DMS53 treated with DMSO at 0.1 percent for 48 hours (cell line): Measurements from ENCODE around the gene NKX6-1.

Source experiments
- DNase-seq: peaks from one replicate; lab custom pipeline; 2025; ENCODE audit not compliant: unreplicated experiment; lab: John Stamatoyannopoulos, UW

The NKX6-1 gene

DNA sequence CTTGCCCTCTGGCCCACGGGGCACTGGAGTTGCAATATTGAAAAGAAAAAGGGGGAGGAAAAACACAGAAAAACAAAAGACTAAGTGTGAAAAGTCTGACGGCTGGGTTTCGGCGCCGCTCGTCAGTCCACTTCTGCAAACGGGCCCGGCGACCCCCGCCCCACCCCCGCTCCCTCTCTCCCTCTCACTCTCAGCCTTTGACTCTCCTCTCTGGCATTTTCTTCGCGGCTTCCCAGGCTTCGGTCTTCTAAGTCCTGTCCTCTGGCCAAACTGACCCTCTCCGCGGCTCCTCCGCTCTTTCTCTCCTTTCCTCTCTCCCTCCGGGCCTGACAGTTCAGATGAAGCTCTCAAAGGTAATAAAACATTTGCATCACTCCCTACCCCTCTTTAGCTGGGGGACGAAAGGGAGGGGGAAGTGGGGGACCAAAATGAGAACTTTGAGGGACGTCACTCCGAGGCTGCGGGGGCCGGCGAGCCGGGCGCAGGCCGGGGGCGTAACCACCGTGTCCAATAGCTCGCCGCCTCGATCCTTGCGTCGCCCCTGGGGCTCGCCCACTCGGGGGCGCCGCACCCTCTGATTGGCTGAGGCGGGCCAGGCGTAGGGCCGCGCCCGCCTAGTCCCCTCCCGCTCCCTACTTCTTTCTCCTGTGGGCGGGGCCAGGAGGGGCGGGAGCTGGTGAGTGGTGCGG is at the start of gene NKX6-1:
TSS of gene NKX6-1 (minus strand) at position 358 of the 689 bp plus-strand sequence. CDS start 1,064 bp downstream, outside the sequence.
- DNase-seq, result peak; percentile 59

GRCh38 chr4:84547211-84547610 is 48.1 kb upstream of the NKX6-1 start:
- no peak for DNase-seq

- no peak for DNase-seq
Measured at GRCh38 chr4:84545093-84545492, 46.0 kb upstream of the NKX6-1 start.

DNA sequence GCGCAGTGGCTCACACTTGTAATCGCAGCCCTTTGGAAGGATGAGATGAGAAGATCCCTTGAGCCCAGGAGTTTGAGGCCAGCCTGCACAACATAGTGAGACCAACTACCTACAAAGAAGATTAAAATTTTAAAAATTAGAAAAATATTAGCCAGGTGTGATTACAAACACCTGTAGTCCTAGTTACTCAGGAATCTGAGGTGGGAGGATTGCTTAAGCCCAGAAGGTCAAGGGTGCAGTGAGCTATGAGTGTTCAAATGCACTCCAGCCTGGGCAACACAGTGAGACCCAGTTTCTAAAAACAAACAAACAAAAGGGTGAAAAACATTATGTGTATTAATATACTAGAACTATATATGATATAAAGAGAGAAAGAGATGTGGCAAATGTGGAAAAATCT is 36.8 kb upstream of the NKX6-1 start:
- DNase-seq, result no peak

GRCh38 chr4:84531689-84532088 is 32.6 kb upstream of the NKX6-1 start:
- no peak for DNase-seq

DNA sequence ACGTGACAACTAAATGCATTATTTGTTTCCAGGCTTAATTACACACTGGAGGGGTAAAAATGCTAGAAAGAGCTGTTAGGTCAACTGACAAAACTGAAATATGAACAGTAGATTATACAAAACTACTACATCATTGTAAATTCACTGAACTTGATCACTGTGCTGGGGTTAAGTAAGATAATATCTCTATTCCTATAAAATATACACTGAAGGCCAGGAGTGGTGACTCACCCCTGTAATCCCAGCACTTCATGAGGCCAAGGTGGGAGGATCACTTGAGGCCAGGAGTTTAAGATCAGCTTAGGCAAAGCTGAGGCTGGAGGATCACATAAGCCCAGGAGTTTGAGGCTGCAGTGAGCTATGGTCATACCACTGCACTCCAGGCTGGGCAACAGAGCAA is 31.8 kb upstream of the NKX6-1 start:
- no peak for DNase-seq

DNA sequence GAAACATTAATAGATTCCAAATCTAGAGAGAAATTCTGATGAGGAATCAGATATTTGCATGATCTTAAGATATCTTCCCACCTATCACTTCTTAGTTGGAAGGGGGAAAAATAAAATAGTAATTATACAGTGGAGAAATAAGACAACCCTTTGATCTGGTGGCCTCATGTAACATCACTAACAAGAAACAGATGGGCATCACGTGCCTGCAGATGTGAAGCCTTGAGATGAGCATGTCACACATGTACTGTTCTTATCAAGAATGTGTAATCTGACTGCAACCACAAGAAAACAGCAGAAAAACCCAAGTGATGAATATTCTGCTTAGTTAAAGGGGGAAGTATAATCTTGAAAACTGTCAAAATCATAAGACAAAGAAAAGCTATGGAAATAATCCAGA is 31.4 kb upstream of the NKX6-1 start:
- DNase-seq, result no peak

- peak; percentile 43 for DNase-seq
Measured at GRCh38 chr4:84529169-84529751, 30.2 kb upstream of the NKX6-1 start.

GRCh38 chr4:84527391-84527790 is 28.3 kb upstream of the NKX6-1 start:
- no peak for DNase-seq

DNA sequence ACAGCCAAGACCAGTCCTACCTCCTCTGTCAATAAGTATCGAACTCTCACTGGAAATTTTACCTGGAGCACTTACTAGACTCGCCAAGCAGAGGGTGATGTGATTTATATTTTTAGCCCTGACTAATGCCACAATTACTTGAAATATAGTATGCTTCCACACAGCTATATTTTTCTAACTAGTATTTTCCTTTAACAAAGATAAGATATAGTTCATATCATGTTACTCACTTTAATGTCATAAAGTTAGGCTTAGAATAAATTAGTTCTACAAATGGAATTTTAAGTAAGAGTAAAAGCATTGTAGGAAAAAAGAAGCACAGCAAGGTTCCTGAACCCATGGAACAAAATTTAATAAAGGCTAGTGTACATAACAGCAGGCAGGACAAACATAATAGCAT is 16.0 kb upstream of the NKX6-1 start:
- no peak for DNase-seq

DNA sequence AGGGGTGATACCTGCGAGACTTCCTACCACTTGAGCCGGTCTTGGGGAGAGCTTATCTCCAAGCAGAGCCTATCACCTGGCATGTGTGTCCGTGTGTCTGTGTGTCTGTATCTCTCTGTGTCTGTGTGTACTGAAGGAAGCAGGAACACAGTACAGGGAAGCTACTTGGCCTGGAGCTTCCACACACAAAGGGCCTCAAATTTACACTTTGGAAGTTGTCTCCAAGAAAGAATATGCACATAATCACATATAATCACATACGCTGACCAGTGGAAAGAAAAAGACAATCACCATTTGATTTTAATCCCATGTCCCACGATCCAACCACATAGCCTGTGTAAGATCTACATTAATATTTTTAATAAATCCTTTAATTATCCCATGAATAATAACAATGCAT is 13.2 kb upstream of the NKX6-1 start:
- DNase-seq, result no peak

DNA sequence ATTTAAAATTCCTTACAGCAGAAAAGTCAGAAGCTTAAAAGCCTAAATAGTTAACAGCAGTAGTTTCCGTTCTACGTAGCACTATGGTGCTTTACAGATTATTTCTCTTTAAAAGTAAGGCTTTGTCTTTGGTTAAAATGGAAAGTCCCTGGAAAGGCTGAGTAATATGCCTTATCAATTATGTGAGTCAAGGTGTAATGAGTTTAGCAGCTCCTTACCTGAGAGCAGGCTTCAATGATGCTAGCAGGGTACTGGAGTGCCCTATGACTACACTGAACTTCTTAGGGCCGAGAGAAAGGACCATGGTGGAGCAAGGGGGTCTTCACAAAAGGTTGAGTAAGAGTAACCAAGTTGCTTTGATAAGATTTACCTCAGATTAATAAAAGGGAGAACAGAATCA is 12.6 kb upstream of the NKX6-1 start:
- no peak for DNase-seq

DNA sequence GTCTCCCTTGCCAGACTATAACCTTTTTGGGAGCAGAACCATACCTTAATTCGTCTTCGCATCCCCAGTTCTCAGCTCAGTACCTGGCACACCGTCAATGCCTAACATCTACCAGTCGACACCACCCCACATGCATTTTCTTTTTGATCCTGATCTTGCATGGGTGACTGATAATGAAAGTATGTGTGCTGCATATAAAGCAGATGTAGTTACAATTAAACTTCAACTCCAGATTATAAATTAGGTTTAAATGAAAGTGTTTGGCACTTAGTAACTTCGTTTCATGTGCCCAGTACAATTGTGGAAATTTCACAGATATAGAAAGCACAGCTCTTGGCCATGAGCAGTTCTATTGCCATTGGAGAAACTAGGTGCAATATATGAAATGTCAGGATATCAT is 8.8 kb upstream of the NKX6-1 start:
- no peak for DNase-seq

DNA sequence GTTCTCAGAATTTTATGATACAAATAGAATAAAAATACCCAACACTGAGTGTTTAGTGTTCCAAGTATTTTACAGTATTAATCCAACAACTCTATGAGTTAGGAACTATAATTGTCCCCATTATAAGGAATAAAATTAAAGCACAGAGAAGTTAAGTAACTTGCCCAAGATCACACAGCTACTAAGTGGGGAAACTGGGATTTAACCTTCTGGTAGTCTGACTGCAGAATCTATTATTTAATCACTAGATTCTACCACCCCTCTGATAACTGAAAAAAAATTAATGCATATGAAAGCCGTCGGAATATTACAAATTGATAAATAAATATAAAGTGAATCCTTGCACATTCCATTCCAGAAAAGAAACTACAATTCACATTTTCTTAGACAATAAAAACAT is 5.7 kb upstream of the NKX6-1 start:
- no peak for DNase-seq

DNA sequence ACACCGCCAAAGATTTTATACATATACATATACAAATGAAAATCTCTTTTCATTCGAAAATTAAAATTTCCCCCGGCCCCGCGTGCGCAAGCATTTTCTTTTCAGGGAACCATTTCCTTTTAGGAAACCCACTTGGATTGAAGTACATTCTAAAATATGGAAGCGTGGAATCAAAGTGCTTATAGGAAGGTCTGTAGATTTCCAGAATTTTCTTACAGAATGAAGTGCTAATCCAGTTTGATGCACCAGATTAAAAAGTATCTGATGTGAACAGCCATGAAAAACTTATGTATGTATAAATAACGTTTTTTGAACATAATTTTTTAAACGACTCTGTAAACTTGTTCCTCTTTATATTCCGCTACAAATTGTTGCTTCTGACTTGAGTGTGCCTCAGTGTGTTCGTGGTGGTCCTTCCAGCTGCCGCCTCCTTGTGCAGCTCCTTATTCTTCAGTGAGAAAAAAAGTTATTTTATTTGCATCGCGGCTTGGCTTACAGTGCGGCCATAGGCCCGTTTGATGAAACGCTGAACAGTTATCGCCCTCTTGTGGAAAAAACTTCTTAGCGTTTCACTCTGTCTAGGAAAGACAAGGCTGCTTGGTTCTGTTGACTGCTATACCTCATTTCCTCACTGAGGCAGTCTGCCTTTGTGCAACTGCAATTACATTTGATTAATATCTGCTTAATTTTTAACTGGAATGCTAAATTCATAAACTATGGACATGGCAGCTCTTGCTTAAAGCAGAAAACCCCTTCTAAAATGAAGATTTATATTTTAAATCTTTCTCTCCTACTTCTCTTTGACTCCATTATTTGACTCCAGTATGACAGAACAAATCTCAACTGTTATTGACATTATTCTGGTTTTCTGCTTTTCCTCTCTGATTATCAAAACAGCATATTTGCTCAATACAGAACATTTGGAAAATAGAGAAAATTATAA is 4.7 kb upstream of the NKX6-1 start:
- peak; percentile 41 for DNase-seq

DNA sequence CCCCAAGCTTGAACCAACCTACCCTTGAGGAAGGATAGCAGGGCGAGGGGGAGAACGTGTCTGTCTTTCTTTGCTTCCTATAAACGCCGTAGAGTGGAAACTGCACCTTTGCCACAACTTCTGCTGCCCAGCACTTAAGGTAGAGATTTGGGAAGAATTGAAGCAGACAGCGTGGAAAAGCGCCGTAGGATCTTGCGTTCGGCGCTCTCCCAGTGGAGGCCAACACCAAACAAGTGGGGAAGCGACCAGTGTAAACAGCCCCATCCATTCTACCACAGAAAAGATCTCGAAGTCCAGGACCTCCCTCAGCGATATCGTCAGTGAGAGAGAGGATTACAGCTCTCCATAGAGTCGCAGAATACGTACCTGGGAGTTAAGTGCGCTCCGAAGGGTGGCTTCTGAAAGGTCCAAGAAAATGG is 3.9 kb upstream of the NKX6-1 start:
- DNase-seq, result no peak

DNA sequence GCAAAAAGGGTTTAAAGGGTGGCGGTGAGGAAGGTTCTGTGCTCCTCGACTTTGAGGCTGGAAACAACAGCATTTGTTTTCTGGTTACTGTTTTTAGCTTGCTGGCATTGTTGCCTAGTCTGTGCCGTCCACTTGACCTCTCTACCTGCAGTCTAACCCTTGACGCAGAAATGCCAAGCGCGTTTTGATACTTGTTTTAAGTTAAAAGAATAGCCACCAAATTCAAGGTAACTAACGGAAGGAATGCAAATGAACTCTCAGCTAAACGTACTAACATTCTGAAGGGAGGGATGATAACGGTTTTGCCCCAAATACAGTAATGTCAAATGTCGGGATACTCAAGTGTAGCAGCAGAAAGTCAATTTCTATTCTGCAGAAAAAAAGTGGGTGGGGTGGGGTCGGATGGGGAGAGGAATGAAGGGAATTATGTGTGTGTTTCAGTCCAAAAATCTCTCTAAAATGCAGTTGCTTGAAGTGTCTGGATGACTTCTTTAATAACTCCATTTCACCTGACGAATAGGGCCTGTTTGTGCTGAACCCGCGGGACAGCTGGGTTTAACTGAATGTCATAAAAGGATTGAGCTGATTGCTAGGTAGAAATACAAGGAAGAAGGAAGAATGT is 3.4 kb upstream of the NKX6-1 start:
- DNase-seq, result no peak

- no peak for DNase-seq
Measured at GRCh38 chr4:84501721-84502267, 2.7 kb upstream of the NKX6-1 start.

DNA sequence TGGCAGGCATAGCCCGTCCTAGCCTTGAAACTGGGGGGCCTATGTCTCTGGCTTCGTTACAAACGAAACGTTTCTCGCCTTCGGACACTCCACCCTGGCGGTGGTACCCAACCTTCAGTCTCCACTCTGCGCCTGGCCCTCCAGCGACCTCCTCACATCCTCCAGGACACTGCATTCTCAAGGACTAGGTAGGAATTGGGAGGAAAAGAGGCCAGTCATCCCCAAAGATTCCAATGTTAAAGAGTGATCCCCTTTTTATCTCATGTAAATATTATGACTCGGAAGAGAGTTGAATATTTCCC is 2.1 kb upstream of the NKX6-1 start:
- DNase-seq, result no peak

- no peak for DNase-seq
Measured at GRCh38 chr4:84500386-84501201, 1.5 kb upstream of the NKX6-1 start.

DNA sequence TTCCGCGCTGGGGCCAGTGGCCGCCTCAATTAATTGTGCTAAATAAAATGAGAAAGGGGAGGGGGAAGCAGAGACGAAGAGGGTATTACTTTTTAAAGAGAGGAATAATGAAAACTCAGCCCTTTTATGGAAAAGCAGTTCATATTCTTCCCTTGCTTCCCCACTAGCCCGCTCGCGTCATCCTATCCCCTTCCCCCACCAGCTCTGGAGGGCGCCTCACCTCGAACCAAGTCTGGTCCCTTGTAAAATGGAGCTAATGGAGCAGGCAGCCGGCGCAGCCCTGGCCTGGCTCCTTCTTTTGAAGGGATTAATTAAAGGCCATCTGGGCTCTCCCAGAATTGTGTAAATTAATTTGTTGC is 511 bp upstream of the NKX6-1 start:
- peak; percentile 53 for DNase-seq
